ENCODE measurements around the gene GABRA5. TPM values are rescaled to one million over a fixed set of nuclear protein-coding genes. Genes with fewer than 3 reads are reported as not detected.

Gene GABRA5
- total RNA-seq, 1 experiment from 2014 or later = 4.9 TPM

GRCh38 chr15:26950001-26950400 is 83.1 kb downstream of the GABRA5 start:
- Mint-ChIP-seq H3K27me3 (ENCODE audit: low read depth) (no peaks in the 10 kb centered on the region; the same call in none of the 2 replicates), H3K4me3 (no peak overlapping the region), H3K36me3 (ENCODE audit: insufficient read depth in 1 of 3, low read depth in 3 of 3) (peaks cover 0 to 4% (median 2%) of the 10 kb centered on the region in 3 experiments; a peak in 3 of 7 replicates), H3K27ac (no peak overlapping the region), H3K4me1 (peaks cover 3% of the 10 kb centered on the region in 2 experiments; a peak in 2 of 4 replicates), H3K9me3 (peaks cover 11 to 15% of the 10 kb centered on the region in 2 experiments; a peak in 4 of 5 replicates)
- Histone ChIP-seq H3K23ac (ENCODE audit: insufficient read length, low read depth, low read length) (no peak overlapping the region), H3K4ac (ENCODE audit: low read depth, low read length) (no peak overlapping the region), H3K27me3 (ENCODE audit: insufficient read depth, low read length) (no peaks in the 10 kb centered on the region), H4K20me1 (ENCODE audit: control insufficient read depth, insufficient read depth, insufficient read length) (no peaks in the 10 kb centered on the region), H3T11ph (ENCODE audit: low read length) (no peak overlapping the region), H4K8ac (replicated peaks; ENCODE audit: insufficient read length, low read depth, low read length) (no peak overlapping the region), H2BK12ac (ENCODE audit: insufficient read length, low read depth, low read length) (no peak overlapping the region), H3K79me1 (ENCODE audit: insufficient read depth, low read depth, low read length, poor library complexity, severe bottlenecking) (no peaks in the 10 kb centered on the region), H3K9me3 (ENCODE audit: control insufficient read depth, low read depth, low read length) (no peaks in the 10 kb centered on the region), H4K91ac (ENCODE audit: insufficient read length, low read depth, low read length) (no peak overlapping the region), H2BK5ac (ENCODE audit: insufficient read length, low read length) (no peak overlapping the region), H3K14ac (ENCODE audit: insufficient read depth, low read length) (no peak overlapping the region), H3K79me2 (ENCODE audit: insufficient read depth, low read length) (no peaks in the 10 kb centered on the region), H3K18ac (ENCODE audit: insufficient read length, low read depth, low read length) (no peak overlapping the region), H3K9ac (ENCODE audit: extremely low read depth, insufficient read length, low read length) (no peak overlapping the region), H2BK120ac (ENCODE audit: low read depth, low read length, poor library complexity, severe bottlenecking) (no peak overlapping the region), H3K56ac (ENCODE audit: insufficient read length, low read depth, low read length) (no peak overlapping the region), H2BK15ac (ENCODE audit: low read depth, low read length) (no peak overlapping the region), H3K4me1 (ENCODE audit: insufficient read depth, low read length) (no peaks in the 10 kb centered on the region), H4K5ac (ENCODE audit: insufficient read length, low read depth, low read length) (no peak overlapping the region), H3K23me2 (ENCODE audit: insufficient read length, low read depth, low read length, poor library complexity, severe bottlenecking) (no peaks in the 10 kb centered on the region), H2BK20ac (ENCODE audit: low read depth, low read length, poor library complexity, severe bottlenecking) (no peak overlapping the region), H3K4me2 (ENCODE audit: insufficient read depth, insufficient read length, low read length) (no peak overlapping the region), H3K27ac (ENCODE audit: insufficient read length, low read depth, low read length) (no peak overlapping the region), H2AFZ (ENCODE audit: low read length) (no peak overlapping the region), H2AK5ac (ENCODE audit: insufficient read length, low read length) (no peak overlapping the region)
- no peak for DNase-seq
- no CpG with 5 or more reads among the region's 2 CpGs for WGBS (ENCODE audit: extremely low coverage, insufficient read length, low lambda C conversion rate)
- no peak for TF ChIP-seq CTCF (conservative IDR thresholded peaks at IDR 0.05)
